GM19043 (cell line): ENCODE data around the gene RHOD.

Experiments
- ATAC-seq: cut with Tn5 transposase; IDR thresholded peaks from one replicate; pipeline ENCODE4 v1.9.1; 2021; ENCODE audit warnings: low read depth; ENCODE audit not compliant: unreplicated experiment

The RHOD gene

DNA sequence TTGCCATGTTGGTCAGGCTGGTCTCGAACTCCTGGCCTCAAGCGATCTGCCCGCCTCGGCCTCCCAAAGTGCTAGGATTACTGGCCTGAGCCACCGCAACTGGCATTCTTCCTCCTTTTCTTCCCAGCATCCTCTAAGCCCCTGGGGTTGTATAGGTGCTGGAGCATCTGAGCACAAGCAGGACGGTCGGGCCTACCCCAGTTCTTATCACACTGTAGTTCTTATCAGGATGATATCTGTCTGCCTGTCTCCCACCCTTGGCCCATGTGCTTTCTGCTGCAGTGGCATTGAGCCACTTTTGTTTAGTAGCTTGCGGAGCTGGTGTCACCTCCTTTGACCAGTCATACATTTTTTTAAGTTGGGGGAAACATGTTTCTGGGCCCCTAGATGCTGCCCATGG lies 1.9 kb downstream of the RHOD start:
- no peak for ATAC-seq

DNA sequence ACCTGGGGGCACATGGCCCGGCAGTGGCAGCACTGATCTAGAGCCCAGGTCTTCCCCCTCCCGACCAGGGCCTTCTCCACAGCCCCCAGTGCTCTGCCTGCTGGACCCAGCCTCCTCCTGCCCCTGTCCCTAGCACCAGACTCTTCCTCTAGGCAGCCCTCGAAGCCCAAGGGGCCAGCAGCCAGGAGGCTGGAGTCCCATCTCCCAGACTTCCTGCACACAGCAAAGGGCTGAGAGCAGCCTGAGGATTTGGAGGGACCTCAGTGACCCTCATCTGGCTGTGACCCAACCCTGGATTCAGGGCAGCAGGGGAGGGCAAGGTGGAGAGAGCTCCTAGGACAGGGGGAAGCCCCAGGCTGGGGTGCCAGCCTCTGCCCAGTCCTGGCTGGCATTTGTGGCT lies 3.0 kb downstream of the RHOD start:
- ATAC-seq, result no peak

DNA sequence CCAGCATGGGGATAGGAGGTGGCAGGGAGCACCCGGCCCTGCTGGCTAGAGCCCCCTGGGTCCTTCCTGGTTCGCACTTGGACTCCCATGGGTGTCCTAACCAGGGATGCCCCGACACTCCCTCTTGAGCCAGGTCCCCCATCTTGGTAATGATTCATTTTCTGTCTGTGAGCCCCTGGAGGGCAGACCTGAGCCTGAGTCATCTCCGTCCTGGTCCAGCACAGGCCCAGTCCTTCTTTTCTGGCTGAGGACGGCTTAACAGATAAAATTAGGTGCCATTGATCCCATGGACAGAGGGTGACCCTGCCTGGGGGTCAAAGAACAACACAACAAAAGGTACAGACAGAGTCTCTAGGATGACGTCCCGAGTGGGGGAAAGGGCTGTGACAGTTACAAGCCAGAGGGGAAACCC lies 3.5 kb downstream of the RHOD start:
- ATAC-seq, result no peak

DNA sequence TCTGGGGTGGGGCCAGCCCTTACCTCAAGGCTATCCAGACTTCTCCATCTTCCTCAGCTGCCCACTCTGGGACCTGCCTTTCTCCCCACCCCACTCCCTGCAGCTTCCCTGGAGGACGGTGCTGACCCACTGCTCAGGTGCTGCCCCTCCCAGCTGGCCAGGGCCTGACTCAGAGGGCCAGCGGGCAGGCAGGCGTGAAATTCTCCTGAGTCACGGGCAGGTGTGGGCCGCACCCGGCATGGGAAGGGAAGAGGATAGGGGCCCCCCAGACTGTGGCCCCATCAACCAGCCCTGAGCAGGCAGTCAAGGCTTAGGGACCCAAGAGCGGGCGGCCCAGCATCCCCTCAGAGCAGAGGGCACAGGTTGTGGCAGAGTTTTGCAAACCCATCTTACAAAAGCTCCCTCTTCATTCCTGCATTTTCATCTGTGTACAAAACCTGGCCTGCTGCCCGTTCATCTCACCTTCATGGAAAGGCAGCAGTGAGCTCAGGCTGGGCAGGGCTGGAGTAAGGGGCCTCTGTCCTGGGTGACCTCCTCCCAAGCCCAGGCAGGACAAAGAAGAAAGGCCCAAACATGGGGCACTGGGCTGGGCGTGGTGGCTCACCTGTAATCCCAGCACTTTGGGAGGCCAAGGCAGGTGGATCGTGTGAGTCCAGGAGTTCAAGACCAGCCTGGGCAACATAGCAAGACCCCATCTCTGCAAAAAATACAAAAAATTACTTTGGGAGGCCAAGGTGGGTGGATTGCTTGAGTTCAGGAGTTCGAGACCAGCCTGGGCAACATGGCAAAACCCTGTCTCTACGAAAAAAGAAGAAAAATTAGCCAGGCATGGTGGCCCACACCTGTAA lies 6.1 kb downstream of the RHOD start:
- ATAC-seq, result no peak

DNA sequence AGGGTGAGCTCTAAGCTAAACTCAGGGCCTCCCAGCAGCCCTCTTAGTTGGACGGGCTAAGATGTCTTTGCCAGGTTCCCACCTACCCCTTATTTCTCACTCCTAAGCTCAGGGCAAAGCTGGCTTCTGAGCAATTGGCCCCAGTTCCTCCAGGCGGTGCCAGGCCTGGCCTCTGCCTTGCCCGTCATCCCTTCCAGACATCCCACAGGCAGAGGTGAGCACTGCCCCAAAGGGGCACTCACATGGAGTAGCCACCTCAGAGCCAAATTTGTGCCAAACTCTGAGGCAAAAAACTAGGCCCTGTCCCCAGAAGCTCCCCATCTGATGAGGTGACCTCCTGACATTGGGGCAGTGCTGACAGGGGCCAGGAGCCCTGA lies 9.7 kb downstream of the RHOD start:
- no peak for ATAC-seq

DNA sequence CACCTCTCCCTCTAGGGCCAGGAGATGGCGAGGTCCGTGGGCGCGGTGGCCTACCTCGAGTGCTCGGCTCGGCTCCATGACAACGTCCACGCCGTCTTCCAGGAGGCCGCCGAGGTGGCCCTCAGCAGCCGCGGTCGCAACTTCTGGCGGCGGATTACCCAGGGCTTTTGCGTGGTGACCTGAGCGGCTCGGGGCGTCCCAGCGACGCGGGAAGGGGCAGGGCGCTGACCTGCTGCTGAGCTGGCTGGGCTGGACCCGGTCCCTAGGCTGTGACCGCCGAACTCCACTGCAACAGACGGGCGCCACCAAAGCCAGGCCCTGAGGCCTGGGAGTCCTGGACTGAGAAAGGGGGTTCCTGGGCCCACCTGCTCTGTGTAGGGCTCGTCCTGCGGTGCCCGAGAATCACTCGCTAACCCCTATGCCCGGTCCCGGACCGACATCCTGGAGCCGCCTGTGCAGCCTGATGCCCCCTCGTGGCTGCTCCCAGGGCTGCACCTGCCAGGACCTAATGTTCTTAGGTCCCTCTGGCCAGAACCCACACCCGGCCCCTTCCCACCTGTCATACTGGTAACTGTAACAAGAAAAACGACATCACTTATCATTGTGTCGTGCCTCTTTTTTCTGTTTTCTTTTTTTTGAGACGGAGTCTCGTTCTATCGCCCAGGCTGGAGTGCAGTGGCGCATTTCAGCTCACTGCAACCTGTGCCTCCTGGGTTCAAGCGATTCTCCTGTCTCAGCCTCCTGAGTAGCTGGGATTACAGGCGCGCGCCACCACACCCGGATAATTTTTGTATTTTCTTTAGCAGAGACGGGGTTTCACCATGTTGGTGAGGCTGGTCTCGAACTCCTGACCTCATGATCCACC lies 15.0 kb downstream of the RHOD start:
- no peak for ATAC-seq

DNA sequence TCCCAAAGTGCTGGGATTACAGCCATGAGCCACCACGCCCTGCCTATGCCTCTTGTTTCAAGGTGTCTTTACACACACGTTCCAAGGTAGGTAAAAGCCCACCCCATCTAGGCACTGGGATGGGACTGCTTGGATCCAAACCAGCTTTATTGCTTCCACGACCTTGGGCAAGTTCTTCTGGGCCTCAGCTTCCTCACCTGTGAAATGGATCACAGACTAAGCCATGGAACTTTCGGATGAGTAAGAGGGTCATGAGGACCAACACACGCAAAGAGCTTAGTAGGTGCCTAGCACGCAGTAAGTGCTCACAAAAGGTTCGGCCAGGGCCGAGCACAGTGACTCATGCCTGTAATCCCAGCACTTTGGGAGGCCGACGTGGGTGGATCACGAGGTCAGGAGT lies 15.6 kb downstream of the RHOD start:
- no peak for ATAC-seq

DNA sequence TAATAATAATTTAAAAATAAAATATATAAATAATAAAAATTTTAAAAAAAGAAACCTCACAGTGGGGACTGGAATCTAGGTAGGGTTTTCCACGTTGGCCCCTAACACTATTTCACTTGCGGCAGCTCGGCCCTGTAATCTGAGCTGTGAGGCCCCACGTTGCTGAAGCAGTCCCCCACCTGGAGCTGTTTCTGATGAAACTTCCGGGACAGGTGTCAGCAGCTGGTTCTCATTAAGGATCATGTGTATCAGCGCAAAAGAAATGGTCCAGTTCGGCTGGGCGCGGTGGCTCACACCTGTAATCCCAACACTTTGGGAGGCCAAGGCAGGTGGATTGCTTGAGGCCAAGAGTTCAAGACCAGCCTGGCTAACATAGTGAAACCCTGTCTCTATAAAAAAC lies 17.3 kb downstream of the RHOD start:
- ATAC-seq, result no peak

DNA sequence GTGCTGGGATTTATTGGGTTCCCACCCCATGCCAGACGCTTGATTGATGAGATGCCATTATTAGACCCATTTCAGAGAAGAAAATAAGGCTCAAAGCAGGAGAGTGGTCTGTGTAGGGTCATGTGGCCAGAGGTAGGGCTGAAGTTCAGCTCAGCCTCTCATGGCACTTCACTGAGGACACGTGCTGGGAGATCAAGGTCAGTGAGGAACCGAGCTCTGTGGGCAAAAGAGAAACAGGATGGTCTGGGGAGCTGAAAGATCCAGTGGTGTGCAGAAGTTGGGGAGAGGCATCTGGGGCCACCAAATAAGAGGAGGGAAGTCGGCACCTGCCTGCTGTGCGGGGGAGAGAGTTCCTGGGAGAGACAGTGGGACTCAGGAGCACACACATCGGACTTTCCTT lies 19.6 kb downstream of the RHOD start:
- no peak for ATAC-seq

DNA sequence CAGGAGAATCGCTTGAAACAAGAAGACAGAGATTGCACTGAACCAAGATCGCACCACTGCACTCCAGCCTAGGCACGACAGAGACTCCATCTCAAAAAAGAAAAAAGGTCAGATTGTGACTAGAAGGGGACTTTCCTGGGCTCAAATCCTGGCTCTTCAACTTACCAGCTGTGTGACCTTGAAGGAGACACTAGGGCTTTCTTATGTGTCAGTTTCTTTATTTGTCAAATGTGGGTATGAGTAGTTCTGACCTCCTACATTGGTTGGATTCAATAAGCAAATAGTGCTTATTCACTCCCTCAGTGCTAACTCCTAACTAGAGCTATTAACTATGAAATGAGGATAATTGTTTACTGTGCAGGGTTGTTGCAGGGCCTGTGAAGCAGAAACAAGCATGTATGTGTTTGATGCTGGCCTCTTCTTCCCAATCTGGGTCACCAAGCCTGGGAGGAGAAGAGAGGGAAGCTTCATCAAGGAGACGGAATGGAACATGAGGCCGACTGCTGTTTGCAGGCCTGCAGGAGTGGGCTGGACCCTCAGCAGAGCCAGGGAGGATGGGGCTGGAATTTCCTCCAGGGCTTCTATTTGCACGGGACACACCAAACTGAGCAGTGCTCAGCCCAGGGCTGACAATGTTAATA lies 22.5 kb downstream of the RHOD start:
- no peak for ATAC-seq

DNA sequence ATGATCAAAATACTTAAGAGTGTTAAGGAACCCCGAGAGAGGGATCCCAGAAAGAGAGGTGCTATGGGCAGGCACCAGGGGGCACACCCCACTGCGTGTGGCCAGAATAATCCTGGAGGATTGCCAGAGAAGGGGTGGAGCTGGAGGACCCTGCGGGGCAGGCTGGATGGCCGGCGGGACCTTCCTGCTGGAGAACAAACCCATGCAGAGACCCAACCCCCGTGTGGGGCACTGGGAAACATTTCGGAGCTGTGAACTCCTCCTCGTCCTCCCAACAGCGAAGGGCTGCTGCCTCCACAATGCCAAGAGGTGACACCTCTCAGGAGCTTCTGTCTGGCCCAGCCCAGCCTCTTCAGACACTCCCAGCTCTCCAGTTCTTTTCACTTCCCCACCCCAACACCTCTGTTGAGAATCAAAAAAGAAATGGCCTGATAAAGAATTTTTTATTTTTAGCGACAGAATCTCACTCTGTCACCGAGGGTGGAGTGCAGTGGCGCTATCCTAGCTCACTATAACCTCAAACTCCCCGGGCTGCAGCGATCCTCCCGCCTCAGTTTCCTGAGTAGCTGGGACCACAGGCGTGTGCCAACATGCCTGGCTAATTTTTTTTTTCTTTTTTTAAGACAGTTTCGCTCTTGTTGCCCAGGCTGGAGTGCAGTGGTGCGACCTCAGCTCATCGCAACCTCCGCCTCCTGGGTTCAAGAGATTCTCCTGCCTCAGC lies 25.6 kb downstream of the RHOD start:
- no peak for ATAC-seq

DNA sequence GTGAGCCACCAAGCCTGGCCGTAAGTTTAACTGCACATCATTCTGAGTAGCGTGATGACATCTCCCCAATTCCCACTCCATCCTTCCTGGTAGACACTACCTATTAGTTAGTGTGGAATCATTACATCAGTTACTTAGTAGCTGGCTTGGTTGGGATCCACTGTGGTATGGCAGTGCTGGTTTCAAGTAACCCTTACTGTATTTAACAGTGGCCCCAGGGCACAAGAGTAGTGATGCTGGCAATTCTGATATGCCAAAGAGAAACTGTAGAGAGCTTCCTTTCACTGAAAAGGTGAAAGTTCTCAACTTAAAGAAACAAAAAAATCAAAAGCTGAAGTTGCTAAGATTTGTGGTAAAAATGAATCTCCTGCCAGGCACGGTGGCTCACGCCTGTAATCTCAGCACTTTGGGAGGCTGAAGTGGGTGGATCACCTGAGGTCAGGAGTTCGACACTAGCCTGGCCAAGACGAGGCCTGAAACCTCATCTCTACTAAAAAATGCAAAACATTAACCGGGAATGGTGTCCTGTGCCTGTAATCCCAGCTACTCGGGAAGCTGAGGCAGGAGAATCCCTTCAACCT lies 27.2 kb downstream of the RHOD start:
- ATAC-seq, result no peak

DNA sequence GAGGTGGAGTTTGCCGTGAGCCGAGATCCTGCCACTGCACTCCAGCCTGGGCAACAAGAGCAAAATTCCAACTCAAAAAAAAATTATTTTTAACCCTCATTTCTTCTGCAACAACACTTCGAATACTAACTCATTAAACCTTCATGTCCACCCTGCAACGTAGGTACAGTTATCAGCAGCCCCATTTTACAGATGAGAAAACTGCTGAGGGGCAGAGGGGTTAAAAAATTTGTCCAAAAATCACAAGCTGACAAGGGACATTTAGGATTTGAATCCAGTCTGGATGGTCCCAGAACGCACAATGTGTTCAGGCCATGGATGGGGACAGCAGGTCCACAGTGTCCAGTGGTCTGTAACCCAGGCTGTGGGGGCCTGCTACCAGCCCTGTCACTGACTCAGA lies 29.0 kb downstream of the RHOD start:
- no peak for ATAC-seq

DNA sequence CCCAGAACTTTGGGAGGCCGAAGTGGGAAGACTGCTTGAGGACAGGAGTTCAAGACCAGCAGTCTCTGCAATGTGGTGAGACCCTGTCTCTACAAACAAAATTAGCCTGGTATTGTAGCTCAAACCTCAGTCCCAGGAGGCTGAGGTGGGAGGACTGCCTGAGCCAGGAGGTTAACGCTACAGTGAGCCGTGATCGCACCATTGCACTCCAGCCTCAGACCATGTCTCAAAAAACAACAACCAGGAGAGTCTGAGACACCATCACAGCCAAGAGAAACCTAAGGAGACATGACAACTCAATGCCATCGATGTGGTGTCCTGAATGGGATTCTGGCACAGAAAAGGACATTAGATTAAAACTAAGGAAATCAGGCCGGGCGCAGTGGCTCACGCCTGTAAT lies 34.1 kb downstream of the RHOD start:
- ATAC-seq, result no peak

DNA sequence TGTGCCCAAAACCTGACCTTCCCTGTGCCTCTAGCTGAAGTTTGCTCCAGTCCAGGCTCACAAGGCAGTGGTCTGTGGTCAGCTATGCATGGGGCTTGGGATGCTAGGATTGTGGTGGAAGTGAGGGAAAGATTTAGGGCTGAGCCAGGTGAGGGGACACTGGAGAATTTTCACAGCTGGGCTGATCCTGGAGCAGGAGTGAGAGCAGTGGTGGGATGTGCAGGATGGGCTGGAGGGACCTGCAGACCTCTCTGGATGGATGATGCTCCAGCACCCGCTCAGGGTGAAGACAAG lies 38.5 kb downstream of the RHOD start:
- ATAC-seq, result no peak

DNA sequence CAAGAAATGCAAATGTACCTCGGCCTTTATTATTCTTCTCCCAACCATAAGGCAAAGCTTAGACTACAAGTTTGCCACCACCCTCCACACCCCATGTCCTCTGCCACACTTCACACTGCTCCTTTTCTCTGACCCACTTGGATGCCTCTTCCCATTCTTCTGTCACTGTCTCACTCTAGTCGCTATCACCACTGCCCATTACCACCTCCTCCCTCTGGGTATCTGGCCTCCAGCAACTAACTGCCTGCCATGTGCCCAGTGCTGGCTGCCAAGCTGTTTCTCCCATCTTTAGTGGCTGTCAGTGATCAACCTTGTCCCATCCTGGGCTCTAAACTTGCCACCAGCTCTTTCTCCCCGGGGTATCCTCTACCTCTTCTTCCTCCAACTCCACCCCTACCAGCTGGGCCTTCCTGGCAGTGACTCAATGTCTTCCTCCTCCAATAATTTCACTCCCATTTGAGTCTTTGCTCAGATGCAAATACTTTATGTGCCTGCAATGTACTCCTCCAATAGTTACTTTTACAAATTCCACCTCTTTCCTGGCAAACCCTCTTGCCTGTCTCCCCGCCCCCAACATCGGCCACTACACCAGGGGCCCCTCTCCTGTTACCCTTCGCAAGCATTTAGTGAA lies 42.3 kb downstream of the RHOD start:
- ATAC-seq, result no peak

DNA sequence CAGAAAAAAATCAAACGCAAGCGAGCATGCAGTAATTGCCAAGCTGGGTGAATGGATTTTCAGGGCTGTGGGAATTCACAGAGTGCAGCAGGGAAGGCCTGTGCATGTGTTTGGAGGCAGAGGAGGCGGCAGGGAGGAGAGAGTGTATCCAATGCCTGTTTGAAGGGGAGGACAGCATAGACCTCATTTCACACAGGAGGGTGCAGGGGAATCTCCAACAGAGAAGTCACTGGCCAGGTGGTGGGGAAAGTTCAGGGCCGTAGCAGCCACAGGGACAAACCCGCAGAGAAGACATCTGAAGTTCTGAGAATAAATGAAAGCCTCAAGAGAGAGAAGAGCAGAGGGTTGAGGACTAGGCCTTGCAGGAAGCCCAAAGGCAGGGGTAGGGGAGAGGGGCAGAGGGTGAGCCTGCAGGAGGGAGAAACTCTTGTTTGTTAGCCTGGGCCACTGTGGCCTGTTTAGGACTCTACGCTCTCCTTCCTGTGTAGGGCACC lies 43.2 kb downstream of the RHOD start:
- ATAC-seq, result no peak

DNA sequence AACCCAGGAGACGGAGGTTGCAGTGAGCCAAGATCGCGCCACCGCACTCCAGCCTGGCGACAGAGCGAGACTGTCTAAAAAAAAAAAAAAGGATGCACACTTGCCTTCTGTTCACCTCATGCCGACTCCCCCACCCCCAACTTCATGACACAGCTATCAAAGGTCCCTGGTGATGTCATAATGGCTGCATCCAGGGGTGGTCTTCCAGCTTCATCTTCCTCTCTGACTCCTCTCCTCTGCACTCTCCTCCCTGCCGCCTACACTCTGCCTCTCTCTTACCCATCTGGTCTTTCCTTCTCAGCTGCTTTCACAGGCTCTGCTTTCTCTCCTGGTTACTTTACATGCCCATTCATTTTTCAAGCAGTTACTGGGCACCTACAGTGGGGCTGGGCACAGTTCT lies 46.0 kb downstream of the RHOD start:
- no peak for ATAC-seq

DNA sequence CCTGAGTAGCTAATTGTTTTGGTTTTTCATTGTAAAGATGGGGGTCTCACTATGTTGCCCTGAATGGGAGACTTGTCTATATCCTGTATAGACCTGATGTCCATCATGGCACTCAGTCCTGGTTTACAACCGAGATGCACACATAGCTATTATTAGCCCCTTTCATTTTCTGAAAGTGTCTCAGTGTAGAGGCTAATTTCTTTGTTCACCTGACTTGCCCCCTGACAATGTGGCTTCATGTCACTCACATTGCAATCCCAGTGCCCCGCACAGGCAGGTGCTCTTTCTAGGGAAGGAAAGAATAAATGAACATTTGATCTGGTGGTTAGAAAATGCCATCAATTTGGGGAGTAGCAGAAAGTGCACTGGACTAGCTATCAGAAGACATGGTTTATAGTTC lies 49.3 kb downstream of the RHOD start:
- no peak for ATAC-seq

DNA sequence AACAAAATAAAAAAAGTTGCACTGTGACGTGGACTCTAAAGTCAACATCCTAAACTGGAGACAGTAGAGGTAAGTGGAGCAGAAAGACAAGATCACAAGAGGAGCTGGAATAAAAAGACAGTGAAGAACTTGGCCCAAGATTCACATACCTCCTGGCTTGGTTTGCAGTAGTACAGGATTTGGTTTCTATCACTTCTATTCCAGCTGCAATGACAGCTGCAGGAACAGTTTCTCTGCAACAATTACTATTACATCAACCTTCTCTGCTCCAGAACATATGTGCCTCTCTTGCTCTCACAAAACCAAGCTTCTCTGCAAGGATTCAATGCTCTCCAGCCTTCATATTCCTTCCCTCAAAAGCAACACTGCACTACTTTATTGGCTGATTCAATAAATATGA lies 54.6 kb downstream of the RHOD start:
- ATAC-seq, result no peak
